ENCODE results near the gene TMEM183A. TPM values are rescaled to one million over a fixed set of nuclear protein-coding genes. Genes with fewer than 3 reads are reported as not detected.
A peak's percentile ranks its signal among the peaks of the same experiment; 100 is the strongest.

Gene TMEM183A
- total and polyA plus RNA-seq, 11 donors, result 9.5 to 45.7 (median 29.9) TPM

- DNase-seq, result peak in 1 of 5 donors; percentile 7
- Histone ChIP-seq H3K27me3 (no peaks in the 10 kb centered on the region), H3K9me3 (no peaks in the 10 kb centered on the region), H3K4me1 (peaks cover 0 to 45% (median 24%) of the 10 kb centered on the region in 12 donors), H3K36me3 (peaks cover 0 to 15% (median 0%) of the 10 kb centered on the region in 9 donors), H3K4me3 (no peak overlapping the region), H3K27ac (peak overlapping the region in 7 of 12 donors; percentile 8 to 95 (median 35))
- intact Hi-C loops (cut with DNase I), result loop anchor here in 1 of 10 donors (2.0 kb wide), 1 partner anchor 20 kb away; no protein-coding TSS in a partner anchor
- TF ChIP-seq CTCF (IDR thresholded peaks at IDR 0.05), result no peak
- TF ChIP-seq POLR2A (IDR thresholded peaks at IDR 0.05), result no peak
- 85 to 94% (median 92%) methylated on average over 3 to 7 of the region's 7 CpGs for WGBS, 4 donors
- no peak for ATAC-seq
These were observed 58.0 kb downstream of the TMEM183A start for GRCh38 chr1:203065191-203065590.

- Histone ChIP-seq H3K9me3 (no peaks in the 10 kb centered on the region), H3K36me3 (peaks cover 0 to 12% (median 0%) of the 10 kb centered on the region in 9 donors), H3K4me3 (no peak overlapping the region), H3K27me3 (no peaks in the 10 kb centered on the region), H3K4me1 (peaks cover 0 to 53% (median 30%) of the 10 kb centered on the region in 12 donors), H3K27ac (peak overlapping the region in 7 of 12 donors; percentile 17 to 95 (median 36))
- WGBS, 4 donors, result 47 to 77% (median 60%) methylated on average over 2 of the region's 2 CpGs
- TF ChIP-seq POLR2A (IDR thresholded peaks at IDR 0.05) (no peak), CTCF (IDR thresholded peaks at IDR 0.05) (no peak)
- DNase-seq (peak in 1 of 5 donors; percentile 9), ATAC-seq (peak in 2 of 4 donors; percentile 32 to 46)
- intact Hi-C loops (cut with DNase I), result loop anchor here in 1 of 10 donors (2.0 kb wide), 1 partner anchor 19 kb away; no protein-coding TSS in a partner anchor
These were observed 58.8 kb downstream of the TMEM183A start for GRCh38 chr1:203065986-203066385.

GRCh38 chr1:203066965-203067364 is 59.8 kb downstream of the TMEM183A start:
- ATAC-seq (no peak), DNase-seq (peak in 1 of 5 donors; percentile 11)
- Histone ChIP-seq H3K4me3 (no peak overlapping the region), H3K4me1 (peaks cover 0 to 62% (median 30%) of the 10 kb centered on the region in 12 donors), H3K36me3 (peaks cover 0 to 12% (median 0%) of the 10 kb centered on the region in 9 donors), H3K27me3 (no peaks in the 10 kb centered on the region), H3K9me3 (no peaks in the 10 kb centered on the region), H3K27ac (peak overlapping the region in 6 of 12 donors; percentile 36 to 95 (median 88))
- WGBS, 4 donors, result 95 to 97% (median 97%) methylated on average over 3 of the region's 3 CpGs
- TF ChIP-seq CTCF (IDR thresholded peaks at IDR 0.05), result no peak
- no peak for TF ChIP-seq POLR2A (IDR thresholded peaks at IDR 0.05)
- intact Hi-C loops (cut with DNase I), result no loop called here

- 2 to 8% (median 4%) methylated on average over 4 of the region's 4 CpGs for WGBS, 4 donors
- Histone ChIP-seq H3K27ac (peak overlapping the region; percentile 1 to 95 (median 84)), H3K36me3 (no peaks in the 10 kb centered on the region), H3K27me3 (no peaks in the 10 kb centered on the region), H3K4me1 (peaks cover 0 to 83% (median 30%) of the 10 kb centered on the region in 12 donors), H3K9me3 (no peaks in the 10 kb centered on the region), H3K4me3 (no peak overlapping the region)
- peak in 4 of 5 donors; percentile 58 to 81 (median 65) for DNase-seq
- intact Hi-C loops (cut with DNase I), result no loop called here
- peak; percentile 93 to 94 (median 93) for ATAC-seq
- TF ChIP-seq CTCF (IDR thresholded peaks at IDR 0.05) (no peak), POLR2A (IDR thresholded peaks at IDR 0.05) (no peak)
These were observed 62.0 kb downstream of the TMEM183A start for GRCh38 chr1:203069030-203069747.
